Heart right ventricle (tissue), 16 donors: ENCODE data around the gene RAD51B. TPM values are rescaled to one million over a fixed set of nuclear protein-coding genes. Genes with fewer than 3 reads are reported as not detected.
A peak's percentile ranks its signal among the peaks of the same experiment; 100 is the strongest.

Experiments
- ATAC-seq, 8 donors: fragments of 200-7000 bp; cut with Tn5 transposase; one replicate each; pipeline ENCODE4 v1.9.1; 2020; ENCODE audit warnings: mild to moderate bottlenecking in 8 of 8, moderate library complexity in 8 of 8, moderate number of reproducible peaks in 1 of 8
- DNase-seq, 2 donors: peaks; one replicate each; pipeline ENCODE4 v3.0.0-alpha.2; 2020
- H3K27ac ChIP-seq, 10 donors: fragments of 200-600 bp; sonication (generic) in 2 of 10; one replicate each; pipeline versions ENCODE4 v1.5.0 to v1.8.0; 2020 to 2022; ENCODE audit warnings: mild to moderate bottlenecking in 3 of 10
- H3K27me3 ChIP-seq, 7 donors: fragments of 200-600 bp; one replicate each; pipeline ENCODE4 v1.8.0; 2021 to 2022; ENCODE audit warnings: mild to moderate bottlenecking in 2 of 7
- H3K36me3 ChIP-seq, 9 donors: fragments of 200-600 bp; sonication (generic) in 1 of 9; one replicate each; pipeline versions ENCODE4 v1.5.0 to v1.8.0; 2020 to 2022; ENCODE audit warnings: mild to moderate bottlenecking in 2 of 9
- H3K4me1 ChIP-seq, 9 donors: fragments of 200-600 bp; sonication (generic) in 1 of 9; one replicate each; pipeline versions ENCODE4 v1.5.0 to v1.8.0; 2020 to 2022; ENCODE audit warnings: mild to moderate bottlenecking in 4 of 9
- H3K4me3 ChIP-seq, 10 donors: fragments of 200-600 bp; sonication (generic) in 2 of 10; one replicate each; pipeline versions ENCODE4 v1.5.0 to v1.8.0; 2020 to 2022; ENCODE audit warnings: mild to moderate bottlenecking in 7 of 10, moderate library complexity in 2 of 10
- H3K9me3 ChIP-seq, 11 donors: fragments of 200-600 bp in 10 of 11; sonication (generic) in 2 of 11; one replicate each; pipeline versions ENCODE4 v1.5.0 to v1.8.0; 2013 to 2022; ENCODE audit warnings: mild to moderate bottlenecking in 2 of 11, control low read depth in 1 of 11, moderate library complexity in 1 of 11
- WGBS, 2 donors: extraction: QIAGEN DNeasy Blood & Tissue Kit; methylation state at CpG; one replicate each; pipeline ENCODE4 v1.1.7; 2013; ENCODE audit warnings: inconsistent platforms in 1 of 2; 5-methylcytosine and 5-hydroxymethylcytosine counted together
- intact Hi-C, 10 donors: fragments of 100-400 bp; cut with DNase I; formaldehyde crosslinking; loops; one replicate each; pipeline versions ENCODE4 v1.11.1 to v1.14.2; 2022
- polyA plus RNA-seq, 2 donors: library from polyadenylated mRNA; stranded (reverse); fragments of 200-250 nt; gene quantifications; one replicate each; pipeline ENCODE4 v1.2.3, GENCODE V29; 2013
- total RNA-seq, 10 donors: library from RNA; stranded (reverse); fragmentation: NEBNext Ultra II Directional in 3 of 10; extraction: Animal tissue kit (Norgen Biotek cat#: 25700) in 3 of 10; gene quantifications; one replicate each; pipeline versions ENCODE4 v1.2.1 to v1.2.4, GENCODE V29; 2021 to 2023
- TF ChIP-seq, protein P1 (sequence below), 9 donors: fragments of 200-600 bp; sonication (generic) in 2 of 9; IDR thresholded peaks; one replicate each; pipeline versions ENCODE4 v1.5.0 to v1.8.0; 2021 to 2022; ENCODE audit warnings: antibody characterized with exemption in 9 of 9, mild to moderate bottlenecking in 5 of 9, moderate library complexity in 1 of 9
- donor health status: Arrhythmogenic right ventricular cardiomyopathy.
- donor health status: ischemic (EF 13 %, LVEDD 7.1; RV severe dilation, severe dysfunction).
- donor health status: healthy with polysubstance abuse.
- donor health status: DM: no; HTN: yes; CAD: no.
- donor health status: DM: no; HTN: no; CAD: no.
- donor health status: ischemic (EF 25% LVEDD 6.9; RV normal size, moderate dysfunction).
- donor health status: ischemic (EF 25% LVEDD 5.7; RV mildly dilated, moderate dysfunction).
- donor health status: healthy.
- donor health status: DM: yes; HTN: yes; CAD: no.
- donor health status: Ischemic cardiomyopathy.
- donor health status: ischemic (EF 35%, LVEDD 5.7; RV mildly dilated, moderate dysfunction).
- donor health status: nonischemic (EF 11% LVEDD 7.7; RV severe dilation, severe dysfunction).
- donor health status: DM: yes; HTN: yes; CAD: no.
- donor health status: PGD.
- donor health status: ischemic (EF 29% LVEDD 5.4; RV normal size, mild dysfunction).
- donor health status: nonischemic (EF 23%, LVEDD 6.1; RV moderate dilation, normal function).

RAD51B gene
- total and polyA plus RNA-seq, 12 donors: 0.88 to 8.6 (median 3.5) TPM

DNA sequence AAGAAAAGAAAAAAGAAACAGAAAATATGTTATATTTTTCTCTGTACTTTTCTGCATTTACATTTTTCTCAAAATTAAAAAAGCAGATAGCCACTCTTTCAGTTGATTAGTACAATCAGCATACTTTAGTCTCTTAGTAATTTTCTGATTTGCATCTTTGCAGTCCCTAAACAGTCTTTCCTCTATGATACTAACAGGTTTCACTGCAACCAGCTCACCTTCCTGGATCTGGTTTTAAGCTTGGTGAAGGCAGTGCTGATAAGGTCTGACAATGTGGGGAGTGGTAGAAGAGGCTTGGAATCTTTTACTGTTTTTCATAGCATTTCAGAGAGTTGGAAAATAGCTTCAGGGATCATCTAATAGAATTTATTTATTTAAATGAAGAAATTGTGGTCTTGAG lies 515.7 kb downstream of the RAD51B start:
- Histone ChIP-seq H3K4me3 (no peak overlapping the region), H3K27ac (no peak overlapping the region), H3K4me1 (peaks cover 0 to 32% (median 7%) of the 10 kb centered on the region in 9 donors), H3K9me3 (no peaks in the 10 kb centered on the region), H3K27me3 (no peaks in the 10 kb centered on the region), H3K36me3 (no peaks in the 10 kb centered on the region)
- ATAC-seq (no peak), DNase-seq (no peak)
- TF ChIP-seq, protein P1, sequence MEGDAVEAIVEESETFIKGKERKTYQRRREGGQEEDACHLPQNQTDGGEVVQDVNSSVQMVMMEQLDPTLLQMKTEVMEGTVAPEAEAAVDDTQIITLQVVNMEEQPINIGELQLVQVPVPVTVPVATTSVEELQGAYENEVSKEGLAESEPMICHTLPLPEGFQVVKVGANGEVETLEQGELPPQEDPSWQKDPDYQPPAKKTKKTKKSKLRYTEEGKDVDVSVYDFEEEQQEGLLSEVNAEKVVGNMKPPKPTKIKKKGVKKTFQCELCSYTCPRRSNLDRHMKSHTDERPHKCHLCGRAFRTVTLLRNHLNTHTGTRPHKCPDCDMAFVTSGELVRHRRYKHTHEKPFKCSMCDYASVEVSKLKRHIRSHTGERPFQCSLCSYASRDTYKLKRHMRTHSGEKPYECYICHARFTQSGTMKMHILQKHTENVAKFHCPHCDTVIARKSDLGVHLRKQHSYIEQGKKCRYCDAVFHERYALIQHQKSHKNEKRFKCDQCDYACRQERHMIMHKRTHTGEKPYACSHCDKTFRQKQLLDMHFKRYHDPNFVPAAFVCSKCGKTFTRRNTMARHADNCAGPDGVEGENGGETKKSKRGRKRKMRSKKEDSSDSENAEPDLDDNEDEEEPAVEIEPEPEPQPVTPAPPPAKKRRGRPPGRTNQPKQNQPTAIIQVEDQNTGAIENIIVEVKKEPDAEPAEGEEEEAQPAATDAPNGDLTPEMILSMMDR (IDR thresholded peaks at IDR 0.05): no peak
- intact Hi-C loops: no loop called here

DNA sequence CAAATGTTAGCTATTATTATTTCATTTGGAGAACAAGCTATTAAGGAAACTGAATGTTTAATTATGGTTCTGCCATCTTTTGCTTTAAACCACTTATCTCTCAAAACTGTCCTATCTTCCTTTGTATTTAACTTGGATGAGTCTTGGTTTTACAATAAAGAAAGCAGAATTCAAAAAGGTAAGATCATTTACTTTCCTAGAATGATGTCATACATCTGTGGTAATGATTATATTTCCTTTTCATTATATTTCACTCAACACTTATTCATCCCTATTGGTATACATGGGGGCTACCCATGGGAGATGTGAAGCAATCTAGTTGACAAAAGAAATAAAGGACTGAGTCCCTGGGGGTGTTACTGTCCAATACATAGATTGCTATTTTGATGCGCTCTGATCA lies 516.6 kb downstream of the RAD51B start:
- no peaks in the 10 kb centered on the region for H3K36me3 ChIP-seq
- H3K9me3 ChIP-seq: no peaks in the 10 kb centered on the region
- ATAC-seq: no peak
- WGBS, 2 donors: 96 to 100% methylated on average over 1 of the region's 1 CpG
- H3K4me3 ChIP-seq: no peak overlapping the region
- TF ChIP-seq, protein P1 (IDR thresholded peaks at IDR 0.05): no peak
- H3K27me3 ChIP-seq: no peaks in the 10 kb centered on the region
- H3K27ac ChIP-seq: no peak overlapping the region
- DNase-seq: no peak
- peaks cover 0 to 33% (median 7%) of the 10 kb centered on the region in 9 donors for H3K4me1 ChIP-seq
- intact Hi-C loops: no loop called here

DNA sequence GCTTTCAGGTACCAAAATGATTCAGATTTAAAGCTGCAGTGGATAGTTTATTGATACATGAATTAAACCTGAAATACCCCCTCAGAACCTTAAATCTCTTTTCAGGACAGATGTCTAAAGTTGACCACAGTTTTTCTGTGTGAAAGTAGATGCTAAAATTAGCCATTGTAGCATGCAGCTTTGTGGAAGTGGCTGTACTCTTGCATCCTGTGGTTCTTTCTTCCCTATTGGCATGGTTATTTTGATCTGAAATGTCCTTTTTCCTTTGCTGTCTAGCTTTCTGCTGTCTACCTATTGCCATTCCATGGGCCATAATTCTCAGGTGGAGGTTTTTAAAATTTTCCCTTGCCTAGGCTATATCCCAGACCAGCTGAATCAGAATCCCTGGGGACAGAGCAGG lies 517.7 kb downstream of the RAD51B start:
- H3K9me3 ChIP-seq: no peaks in the 10 kb centered on the region
- ATAC-seq (no peak), DNase-seq (no peak)
- H3K27ac ChIP-seq: peak overlapping the region in 1 of 10 donors; percentile 17
- TF ChIP-seq, protein P1 (IDR thresholded peaks at IDR 0.05): no peak
- H3K4me1 ChIP-seq: peaks cover 0 to 30% (median 7%) of the 10 kb centered on the region in 9 donors
- intact Hi-C loops: no loop called here
- H3K27me3 ChIP-seq: no peaks in the 10 kb centered on the region
- H3K4me3 ChIP-seq: no peak overlapping the region
- H3K36me3 ChIP-seq: no peaks in the 10 kb centered on the region

DNA sequence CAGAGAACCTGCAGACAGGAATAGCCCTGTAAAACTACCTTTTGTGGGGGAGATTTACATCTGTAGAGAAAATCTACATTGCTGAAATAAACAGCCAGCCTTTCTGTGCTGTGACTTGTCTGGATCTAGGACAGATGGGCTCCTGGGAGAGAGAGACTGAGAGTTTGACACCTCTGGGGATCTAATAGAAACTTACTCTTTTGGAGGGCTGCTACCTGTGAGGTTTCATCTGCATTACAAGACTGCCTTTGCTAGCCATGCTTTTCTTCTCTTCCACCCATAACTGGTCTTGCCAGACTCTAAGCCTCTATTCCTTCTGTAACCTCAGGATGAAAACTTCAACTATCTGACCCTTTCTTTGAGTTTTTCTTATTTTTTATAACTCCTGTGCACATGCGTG lies 520.7 kb downstream of the RAD51B start:
- Histone ChIP-seq H3K4me3 (no peak overlapping the region), H3K4me1 (peaks cover 0 to 27% (median 7%) of the 10 kb centered on the region in 9 donors), H3K27ac (no peak overlapping the region), H3K9me3 (no peaks in the 10 kb centered on the region), H3K27me3 (no peaks in the 10 kb centered on the region), H3K36me3 (no peaks in the 10 kb centered on the region)
- ATAC-seq (no peak), DNase-seq (no peak)
- 96 to 97% methylated on average over 1 of the region's 1 CpG for WGBS, 2 donors
- intact Hi-C loops: no loop called here
- TF ChIP-seq, protein P1 (IDR thresholded peaks at IDR 0.05): no peak
